Keratinocyte (primary cell): ENCODE results near the gene CELA2B. TPM values are rescaled to one million over a fixed set of nuclear protein-coding genes. Genes with fewer than 3 reads are reported as not detected.
"Not testable (repeated sequence)": the region's sequence is repeated elsewhere in the genome, so short reads cannot be mapped to it uniquely, and the experiment has no call there.

ENCODE experiments used
- DNase-seq: peaks from one replicate; pipeline ENCODE4 v3.0.0-alpha.2; 2011; ENCODE audit warnings: low read depth, missing footprints, low spot score
- FAIRE-seq: peaks from 2 replicates; lab custom pipeline; 2011; peaks lifted over from hg19 to GRCh38; lab: Jason Lieb, UNC
- H2AFZ ChIP-seq: 2 replicates; pipeline ENCODE4 v1.6.0; 2012; ENCODE audit warnings: low read length, control low read depth, inconsistent platforms; ENCODE audit not compliant: control insufficient read depth
- H3K27ac ChIP-seq: 2 replicates; pipeline ENCODE4 v1.5.1; 2011; ENCODE audit warnings: low read length; ENCODE audit not compliant: control insufficient read depth, insufficient read depth
- H3K27me3 ChIP-seq: 3 replicates; pipeline ENCODE4 v1.6.0; 2011; ENCODE audit warnings: low read length; ENCODE audit not compliant: control insufficient read depth, insufficient read depth; ENCODE audit errors: extremely low read depth
- H3K36me3 ChIP-seq, 2 experiments: 2 replicates in 1 of 2; 3 replicates in 1 of 2; pipeline ENCODE4 v1.5.1; 2011; ENCODE audit warnings: low read length in 2 of 2, mild to moderate bottlenecking in 1 of 2; ENCODE audit not compliant: control insufficient read depth in 2 of 2, insufficient read depth in 2 of 2; ENCODE audit errors: extremely low read depth in 1 of 2
- H3K4me1 ChIP-seq: 3 replicates; pipeline ENCODE4 v1.5.1; 2011; ENCODE audit warnings: low read length; ENCODE audit not compliant: control insufficient read depth, insufficient read depth; ENCODE audit errors: extremely low read depth
- H3K4me2 ChIP-seq: 3 replicates; pipeline ENCODE4 v1.6.0; 2011; ENCODE audit warnings: low read depth, low read length; ENCODE audit not compliant: control insufficient read depth, insufficient read depth; ENCODE audit errors: extremely low read depth
- H3K4me3 ChIP-seq, 3 experiments: fragments of 200-600 bp in 1 of 3; sonication (generic) in 1 of 3; 2 replicates in 2 of 3; 3 replicates in 1 of 3; pipeline ENCODE4 v1.5.1; 2011 to 2016; ENCODE audit warnings: low read length in 3 of 3, mild to moderate bottlenecking in 3 of 3, control low read depth in 2 of 3, inconsistent platforms in 1 of 3, low read depth in 1 of 3, mixed read lengths in 1 of 3, mixed run types in 1 of 3, moderate library complexity in 1 of 3; ENCODE audit not compliant: control insufficient read depth in 2 of 3, insufficient read depth in 2 of 3; ENCODE audit errors: extremely low read depth in 1 of 3
- H3K79me2 ChIP-seq: 2 replicates; pipeline ENCODE4 v1.6.0; 2012; ENCODE audit warnings: low read length; ENCODE audit not compliant: control insufficient read depth, insufficient read depth
- H3K9ac ChIP-seq: 3 replicates; pipeline ENCODE4 v1.6.0; 2011; ENCODE audit warnings: low read length; ENCODE audit not compliant: control insufficient read depth, insufficient read depth; ENCODE audit errors: extremely low read depth
- H3K9me1 ChIP-seq: 3 replicates; pipeline ENCODE4 v1.6.0; 2011; ENCODE audit warnings: low read length; ENCODE audit not compliant: control insufficient read depth, insufficient read depth; ENCODE audit errors: extremely low read depth
- H3K9me3 ChIP-seq: 2 replicates; pipeline ENCODE4 v1.5.1; 2012; ENCODE audit warnings: low read depth, low read length; ENCODE audit not compliant: control insufficient read depth
- H4K20me1 ChIP-seq: 3 replicates; pipeline ENCODE4 v1.6.0; 2011; ENCODE audit warnings: low read length; ENCODE audit not compliant: control insufficient read depth, insufficient read depth; ENCODE audit errors: extremely low read depth
- CTCF ChIP-seq, 3 experiments: IDR thresholded peaks in 1 of 3; conservative IDR thresholded peaks in 1 of 3; optimal IDR thresholded peaks in 1 of 3; 2 replicates in 2 of 3; 3 replicates in 1 of 3; pipeline versions ENCODE3 to v1.5.1; 2011; ENCODE audit warnings: low read length in 3 of 3, mild to moderate bottlenecking in 3 of 3, moderate library complexity in 2 of 3, control low read depth in 1 of 3, inconsistent platforms in 1 of 3; ENCODE audit not compliant: insufficient read depth in 2 of 3; ENCODE audit errors: extremely low read depth in 1 of 3
- EZH2 ChIP-seq: IDR thresholded peaks from one replicate; pipeline ENCODE4 v1.6.1; 2012; ENCODE audit warnings: inconsistent platforms, mild to moderate bottlenecking, low read length, moderate library complexity
- dilution Hi-C: fragments of 300-500 bp; cut with MboI; formaldehyde crosslinking; loops from one replicate; pipeline ENCODE4 v1.7.0; 2020; ENCODE audit warnings: low sequenced_read_pairs; ENCODE audit not compliant: extremely low pct_ligation_motif_present
- polyA plus RNA-seq, 5 experiments: library from polyadenylated mRNA; depleted of rRNA in 3 of 5; stranded (reverse) in 3 of 5; stranded (forward) in 1 of 5; unstranded in 1 of 5; fragments of >200 nt; gene quantifications; 1 replicate in 1 of 5; 2 replicates in 3 of 5; 3 replicates in 1 of 5; pipeline versions ENCODE4 v1.2.1 to v1.2.3, GENCODE V29; 2011 to 2012; ENCODE audit warnings: missing spikeins in 2 of 5, low read depth in 1 of 5, low replicate concordance in 1 of 5

Gene CELA2B
- polyA plus RNA-seq, 1 donor (not counting 4 experiments of a cell fraction or from before 2014, with no cell fraction given): not detected

GRCh38 chr1:15471723-15472122 is 4.2 kb upstream of the CELA2B start:
- H3K27me3 ChIP-seq, H3K4me2 ChIP-seq, H3K9ac ChIP-seq, H4K20me1 ChIP-seq, H3K79me2 ChIP-seq, H3K4me3 ChIP-seq, H2AFZ ChIP-seq, dilution Hi-C loops, H3K36me3 ChIP-seq, H3K9me3 ChIP-seq, H3K4me1 ChIP-seq, DNase-seq, H3K27ac ChIP-seq, FAIRE-seq, H3K9me1 ChIP-seq: not testable (repeated sequence)

GRCh38 chr1:15472587-15472986 is 3.3 kb upstream of the CELA2B start:
- Histone ChIP-seq H2AFZ (no peak overlapping the region), H3K9ac (no peak overlapping the region), H3K36me3 (no peaks in the 10 kb centered on the region), H3K27ac (no peak overlapping the region), H3K4me1 (no peaks in the 10 kb centered on the region), H3K4me2 (no peak overlapping the region), H3K4me3 (no peak overlapping the region), H3K79me2 (no peaks in the 10 kb centered on the region), H3K9me1 (no peaks in the 10 kb centered on the region), H3K9me3 (no peaks in the 10 kb centered on the region), H4K20me1 (no peaks in the 10 kb centered on the region), H3K27me3 (no peaks in the 10 kb centered on the region)
- DNase-seq (no peak), FAIRE-seq (no peak)
- dilution Hi-C loops: no loop called here
- TF ChIP-seq CTCF (optimal IDR thresholded peaks at IDR 0.05 in 1 of 3, IDR thresholded peaks at IDR 0.05 in 1 of 3, conservative IDR thresholded peaks at IDR 0.05 in 1 of 3; ENCODE audit: extremely low read depth in 1 of 3, insufficient read depth in 2 of 3, low read length in 3 of 3): no peak
- TF ChIP-seq EZH2: no peak

GRCh38 chr1:15476927-15477326 is 1.0 kb downstream of the CELA2B start:
- Histone ChIP-seq H3K4me1 (no peaks in the 10 kb centered on the region), H3K27me3 (no peaks in the 10 kb centered on the region), H4K20me1 (no peaks in the 10 kb centered on the region), H3K9ac (no peak overlapping the region), H3K27ac (no peak overlapping the region), H3K9me3 (no peaks in the 10 kb centered on the region), H3K79me2 (no peaks in the 10 kb centered on the region), H3K36me3 (no peaks in the 10 kb centered on the region), H3K9me1 (no peaks in the 10 kb centered on the region), H3K4me3 (no peak overlapping the region), H3K4me2 (no peak overlapping the region), H2AFZ (no peak overlapping the region)
- FAIRE-seq (no peak), DNase-seq (no peak)
- no peak for TF ChIP-seq EZH2
- TF ChIP-seq CTCF (optimal IDR thresholded peaks at IDR 0.05 in 1 of 3, IDR thresholded peaks at IDR 0.05 in 1 of 3, conservative IDR thresholded peaks at IDR 0.05 in 1 of 3; ENCODE audit: extremely low read depth in 1 of 3, insufficient read depth in 2 of 3, low read length in 3 of 3): no peak
- dilution Hi-C loops: no loop called here
